ENCODE measurements around the gene YBX3. TPM values are rescaled to one million over a fixed set of nuclear protein-coding genes. Genes with fewer than 3 reads are reported as not detected.

YBX3 gene
- total RNA-seq, 1 experiment from 2014 or later = 567 TPM

DNA sequence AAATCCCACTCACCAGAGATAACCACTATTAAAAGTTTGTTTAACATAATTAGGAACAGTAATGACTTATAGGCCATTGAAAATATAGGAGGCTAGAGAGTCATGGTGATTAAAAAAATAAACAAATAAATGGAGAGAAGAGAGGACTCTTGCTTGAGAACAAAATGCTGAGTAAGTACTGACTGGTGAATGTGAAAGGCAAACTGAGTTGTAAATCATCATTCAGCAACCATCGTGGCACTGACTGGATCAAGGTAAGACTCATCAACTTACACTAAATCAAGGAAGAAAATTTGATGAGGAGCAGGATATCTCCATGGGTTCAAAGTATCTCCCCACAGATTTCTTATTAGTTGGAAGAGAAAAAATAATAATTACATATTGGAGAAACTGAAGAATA, 14.1 kb upstream of the YBX3 start:
- no peak for TF ChIP-seq EZH2 (IDR thresholded peaks at IDR 0.05; ENCODE audit: low read depth)
- TF ChIP-seq, protein P1, sequence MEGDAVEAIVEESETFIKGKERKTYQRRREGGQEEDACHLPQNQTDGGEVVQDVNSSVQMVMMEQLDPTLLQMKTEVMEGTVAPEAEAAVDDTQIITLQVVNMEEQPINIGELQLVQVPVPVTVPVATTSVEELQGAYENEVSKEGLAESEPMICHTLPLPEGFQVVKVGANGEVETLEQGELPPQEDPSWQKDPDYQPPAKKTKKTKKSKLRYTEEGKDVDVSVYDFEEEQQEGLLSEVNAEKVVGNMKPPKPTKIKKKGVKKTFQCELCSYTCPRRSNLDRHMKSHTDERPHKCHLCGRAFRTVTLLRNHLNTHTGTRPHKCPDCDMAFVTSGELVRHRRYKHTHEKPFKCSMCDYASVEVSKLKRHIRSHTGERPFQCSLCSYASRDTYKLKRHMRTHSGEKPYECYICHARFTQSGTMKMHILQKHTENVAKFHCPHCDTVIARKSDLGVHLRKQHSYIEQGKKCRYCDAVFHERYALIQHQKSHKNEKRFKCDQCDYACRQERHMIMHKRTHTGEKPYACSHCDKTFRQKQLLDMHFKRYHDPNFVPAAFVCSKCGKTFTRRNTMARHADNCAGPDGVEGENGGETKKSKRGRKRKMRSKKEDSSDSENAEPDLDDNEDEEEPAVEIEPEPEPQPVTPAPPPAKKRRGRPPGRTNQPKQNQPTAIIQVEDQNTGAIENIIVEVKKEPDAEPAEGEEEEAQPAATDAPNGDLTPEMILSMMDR (conservative IDR thresholded peaks at IDR 0.05) = no peak
- Histone ChIP-seq H3K4me2 (no peak overlapping the region), H3K9me3 (ENCODE audit: insufficient read depth, low read depth) (no peaks in the 10 kb centered on the region), H3F3A (ENCODE audit: insufficient read depth, low read depth) (peaks cover 21% of the 10 kb centered on the region), H3K36me3 (ENCODE audit: low read depth) (no peaks in the 10 kb centered on the region), H3K4me3 (no peak overlapping the region), H3K9me2 (ENCODE audit: insufficient read depth) (no peaks in the 10 kb centered on the region), H3K27ac (no peak overlapping the region), H4K20me1 (ENCODE audit: insufficient read depth) (no peaks in the 10 kb centered on the region), H2AFZ (no peak overlapping the region), H3K27me3 (ENCODE audit: insufficient read depth, low read depth) (no peaks in the 10 kb centered on the region), H3K4me1 (replicated peaks; ENCODE audit: insufficient read depth) (peaks cover 25% of the 10 kb centered on the region), H3K79me2 (ENCODE audit: low read depth) (no peaks in the 10 kb centered on the region)
- BruUV-seq (replicated peaks) = no TSS peak
- CTCF ChIA-PET = no interaction called here
- no peak for DNase-seq
- intact Hi-C loops (cut with micrococcal nuclease; ENCODE audit: unreplicated experiment) = no loop called here
- POLR2A ChIA-PET (ENCODE audit: unreplicated experiment) = interaction anchor here (0.7 kb wide), 1 partner anchor 11 kb away, joined by 3 read pairs; no protein-coding TSS in a partner anchor

DNA sequence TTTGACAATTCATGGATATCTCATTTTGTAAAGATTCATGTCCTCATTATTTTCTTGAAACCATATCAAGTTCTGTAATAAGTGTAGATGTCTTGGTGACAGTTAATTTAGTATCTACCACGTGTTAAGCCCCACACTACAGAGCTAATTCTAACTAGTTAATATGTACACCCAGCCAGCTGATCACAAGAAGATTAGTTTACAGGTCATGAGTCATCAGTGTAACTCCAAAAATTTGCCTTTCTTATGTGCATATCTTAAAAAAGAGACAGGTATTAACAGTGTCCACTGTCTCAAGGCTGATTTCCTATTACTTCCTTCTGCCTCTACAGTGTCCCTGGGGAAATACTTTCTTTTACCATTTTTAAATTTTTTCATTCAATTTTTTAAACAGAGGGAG, 13.3 kb upstream of the YBX3 start:
- Histone ChIP-seq H3K9me3 (ENCODE audit: insufficient read depth, low read depth) (no peaks in the 10 kb centered on the region), H4K20me1 (ENCODE audit: insufficient read depth) (no peaks in the 10 kb centered on the region)
- CTCF ChIA-PET = no interaction called here

DNA sequence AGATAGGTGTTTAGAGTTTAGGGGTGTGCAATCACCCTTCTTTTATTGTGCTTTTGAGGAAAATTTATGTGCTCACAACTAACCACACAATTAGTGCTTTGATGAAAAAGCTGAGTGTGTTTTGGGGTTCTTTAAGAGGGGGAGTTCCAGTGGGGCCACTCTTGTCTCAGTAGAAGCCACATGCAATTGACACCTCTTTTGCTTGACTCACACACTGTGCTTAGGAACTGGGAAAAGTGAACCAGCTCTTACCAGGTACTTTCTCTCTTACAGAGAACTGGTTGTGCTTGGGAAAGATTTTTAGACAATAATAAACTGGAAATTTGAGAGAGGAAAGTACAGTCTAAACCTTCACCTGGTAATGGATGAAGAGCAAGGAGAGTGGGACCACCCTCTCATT, 12.3 kb upstream of the YBX3 start:
- CTCF ChIA-PET = interaction anchor here (0.6 kb wide), 1 partner anchor 149 kb away, joined by 3 read pairs; no protein-coding TSS in a partner anchor

More for the DNA sequence above, 13.3 kb upstream of the YBX3 start:
- TF ChIP-seq, protein P1 (conservative IDR thresholded peaks at IDR 0.05) = no peak
- no peak for TF ChIP-seq EZH2 (IDR thresholded peaks at IDR 0.05; ENCODE audit: low read depth)
- intact Hi-C loops (cut with micrococcal nuclease; ENCODE audit: unreplicated experiment) = no loop called here
- peaks cover 25% of the 10 kb centered on the region for H3K4me1 ChIP-seq (replicated peaks; ENCODE audit: insufficient read depth)
- POLR2A ChIA-PET (ENCODE audit: unreplicated experiment) = interaction anchor here (0.6 to 0.7 kb wide), 2 partner anchors 247 to 724 kb away, joined by 3 to 8 read pairs; no protein-coding TSS in a partner anchor
- H3K9me2 ChIP-seq (ENCODE audit: insufficient read depth) = no peaks in the 10 kb centered on the region
- no peak for DNase-seq
- peaks cover 21% of the 10 kb centered on the region for H3F3A ChIP-seq (ENCODE audit: insufficient read depth, low read depth)
- H3K4me3 ChIP-seq = no peak overlapping the region
- H3K27me3 ChIP-seq (ENCODE audit: insufficient read depth, low read depth) = no peaks in the 10 kb centered on the region
- H3K36me3 ChIP-seq (ENCODE audit: low read depth) = no peaks in the 10 kb centered on the region
- H3K79me2 ChIP-seq (ENCODE audit: low read depth) = no peaks in the 10 kb centered on the region
- H3K4me2 ChIP-seq = no peak overlapping the region
- no TSS peak for BruUV-seq (replicated peaks)
- no peak overlapping the region for H3K27ac ChIP-seq
- no peak overlapping the region for H2AFZ ChIP-seq

More for the DNA sequence above, 12.3 kb upstream of the YBX3 start:
- POLR2A ChIA-PET (ENCODE audit: unreplicated experiment) = no interaction called here
- TF ChIP-seq EZH2 (IDR thresholded peaks at IDR 0.05; ENCODE audit: low read depth) = no peak
- TF ChIP-seq, protein P1 (conservative IDR thresholded peaks at IDR 0.05) = no peak
- H4K20me1 ChIP-seq (ENCODE audit: insufficient read depth) = no peaks in the 10 kb centered on the region
- no peaks in the 10 kb centered on the region for H3K36me3 ChIP-seq (ENCODE audit: low read depth)
- H3K27me3 ChIP-seq (ENCODE audit: insufficient read depth, low read depth) = no peaks in the 10 kb centered on the region
- intact Hi-C loops (cut with micrococcal nuclease; ENCODE audit: unreplicated experiment) = no loop called here
- BruUV-seq (replicated peaks) = no TSS peak
- no peaks in the 10 kb centered on the region for H3K9me2 ChIP-seq (ENCODE audit: insufficient read depth)
- H3K4me2 ChIP-seq = no peak overlapping the region
- H3F3A ChIP-seq (ENCODE audit: insufficient read depth, low read depth) = peaks cover 12% of the 10 kb centered on the region
- H2AFZ ChIP-seq = no peak overlapping the region
- H3K27ac ChIP-seq = no peak overlapping the region
- no peak for DNase-seq
- H3K4me3 ChIP-seq = no peak overlapping the region
- H3K79me2 ChIP-seq (ENCODE audit: low read depth) = no peaks in the 10 kb centered on the region
- peaks cover 16% of the 10 kb centered on the region for H3K4me1 ChIP-seq (replicated peaks; ENCODE audit: insufficient read depth)
- H3K9me3 ChIP-seq (ENCODE audit: insufficient read depth, low read depth) = no peaks in the 10 kb centered on the region
